GM23248 (cell line): Measurements from ENCODE around the gene CPN2. TPM values are rescaled to one million over a fixed set of nuclear protein-coding genes. Genes with fewer than 3 reads are reported as not detected.

ENCODE experiments used
- DNase-seq: peaks from one replicate; pipeline ENCODE4 v3.0.0-alpha.2; 2015
- H2AFZ ChIP-seq: fragments of 200-600 bp; sonication (generic); 2 replicates; pipeline ENCODE4 v1.6.1; 2016; ENCODE audit warnings: antibody characterized with exemption
- H3F3A ChIP-seq: fragments of 200-600 bp; sonication (generic); 2 replicates; pipeline ENCODE4 v1.6.1; 2016; ENCODE audit warnings: mild to moderate bottlenecking, antibody characterized with exemption, mixed run types; ENCODE audit not compliant: insufficient read depth
- H3K27ac ChIP-seq: fragments of 200-600 bp; sonication (generic); 2 replicates; pipeline ENCODE4 v1.5.1; 2016; ENCODE audit warnings: mild to moderate bottlenecking
- H3K27me3 ChIP-seq: fragments of 200-600 bp; sonication (generic); replicated peaks from 2 replicates; pipeline ENCODE4 v1.6.1; 2016; ENCODE audit warnings: mild to moderate bottlenecking; ENCODE audit not compliant: insufficient read depth
- H3K36me3 ChIP-seq: fragments of 200-600 bp; sonication (generic); 2 replicates; pipeline ENCODE4 v1.6.1; 2016; ENCODE audit warnings: low read depth, mild to moderate bottlenecking
- H3K4me1 ChIP-seq: fragments of 200-600 bp; sonication (generic); 2 replicates; pipeline ENCODE4 v1.6.1; 2016; ENCODE audit warnings: mild to moderate bottlenecking; ENCODE audit not compliant: insufficient read depth
- H3K4me2 ChIP-seq: fragments of 200-600 bp; sonication (generic); one replicate; pipeline ENCODE4 v1.6.1; 2016; ENCODE audit warnings: mild to moderate bottlenecking; ENCODE audit not compliant: unreplicated experiment
- H3K4me3 ChIP-seq: fragments of 200-600 bp; sonication (generic); 2 replicates; pipeline ENCODE4 v1.5.1; 2016; ENCODE audit warnings: mild to moderate bottlenecking
- H3K79me2 ChIP-seq: fragments of 200-600 bp; sonication (generic); 2 replicates; pipeline ENCODE4 v1.6.1; 2016; ENCODE audit warnings: mild to moderate bottlenecking; ENCODE audit not compliant: insufficient read depth
- H3K9ac ChIP-seq: fragments of 200-600 bp; sonication (generic); 2 replicates; pipeline ENCODE4 v1.6.1; 2016; ENCODE audit warnings: mild to moderate bottlenecking
- H3K9me2 ChIP-seq: fragments of 200-600 bp; sonication (generic); 2 replicates; pipeline ENCODE4 v1.6.1; 2016; ENCODE audit warnings: mixed run types, mild to moderate bottlenecking, moderate library complexity; ENCODE audit not compliant: insufficient read depth
- H3K9me3 ChIP-seq: fragments of 200-600 bp; sonication (generic); one replicate; pipeline ENCODE4 v1.6.1; 2017; ENCODE audit warnings: low read depth
- H4K20me1 ChIP-seq: fragments of 200-600 bp; sonication (generic); 2 replicates; pipeline ENCODE4 v1.6.0; 2016; ENCODE audit not compliant: insufficient read depth
- EZH2 ChIP-seq: fragments of 200-600 bp; sonication (generic); IDR thresholded peaks from 2 replicates; pipeline ENCODE4 v1.6.1; 2018; ENCODE audit warnings: antibody characterized with exemption, mild to moderate bottlenecking; ENCODE audit not compliant: insufficient read depth, poor library complexity, severe bottlenecking
- EZH2phosphoT487 ChIP-seq: fragments of 200-600 bp; sonication (generic); IDR thresholded peaks from 2 replicates; pipeline ENCODE4 v1.6.1; 2018; ENCODE audit warnings: antibody characterized with exemption, moderate library complexity, mild to moderate bottlenecking, low read depth; ENCODE audit not compliant: insufficient read depth
- WGBS, 2 experiments: methylation state at CpG; one replicate each; pipeline ENCODE4 v1.1.6; 2015 to 2017; ENCODE audit warnings: low lambda C conversion rate in 2 of 2, low coverage in 1 of 2; ENCODE audit errors: missing lambda C conversion rate in 2 of 2; 5-methylcytosine and 5-hydroxymethylcytosine counted together
- in situ Hi-C: fragments of 300-500 bp; cut with MboI; formaldehyde crosslinking; loops from 2 replicates; pipeline ENCODE4 v1.15.0; 2020
- polyA plus RNA-seq: library from polyadenylated mRNA; unstranded; fragments of >200 nt; fragmentation: Nextera tagmentation; extraction: Ambion mirVana; gene quantifications from 2 replicates; pipeline ENCODE4 v1.2.1, GENCODE V29; 2016
- total RNA-seq: library from RNA; depleted of rRNA; stranded (reverse); fragments of >200 nt; shearing (Covaris generic); gene quantifications from 2 replicates; pipeline ENCODE4 v1.2.3, GENCODE V29; 2014; rRNA removed

Gene CPN2
- total and polyA plus RNA-seq, 2 experiments from 2014 or later = not detected

- Histone ChIP-seq H3K27me3 (no peaks in the 10 kb centered on the region), H2AFZ (no peak overlapping the region), H4K20me1 (no peaks in the 10 kb centered on the region), H3K79me2 (no peaks in the 10 kb centered on the region), H3K27ac (no peak overlapping the region), H3K4me3 (no peak overlapping the region), H3F3A (no peaks in the 10 kb centered on the region), H3K9ac (no peak overlapping the region), H3K36me3 (no peaks in the 10 kb centered on the region), H3K4me2 (no peak overlapping the region), H3K4me1 (peaks cover 10% of the 10 kb centered on the region), H3K9me3 (no peaks in the 10 kb centered on the region), H3K9me2 (no peaks in the 10 kb centered on the region)
- in situ Hi-C loops = no loop called here
- no peak for DNase-seq
- 88 to 100% methylated on average over 3 of the region's 3 CpGs for WGBS, 2 experiments
- no peak for TF ChIP-seq EZH2
- TF ChIP-seq EZH2phosphoT487 = no peak
These were observed 58.8 kb downstream of the CPN2 start for GRCh38 chr3:194292331-194292730.

Other genes with a start within 250 kb of the CPN2 start
- gene HES1, start 215.2 kb downstream of the CPN2 start, total RNA-seq = 13.0 and 13.8 TPM in 2 replicates
- gene HES1, start 215.2 kb downstream of the CPN2 start, polyA plus RNA-seq = 8.8 and 10.3 TPM in 2 replicates
- 16.4 and 24.2 TPM in 2 replicates for gene LRRC15, start 18.4 kb upstream of the CPN2 start, total RNA-seq
- 20.9 and 21.2 TPM in 2 replicates for gene LRRC15, start 18.4 kb upstream of the CPN2 start, polyA plus RNA-seq
- gene GP5, start 47.9 kb upstream of the CPN2 start, total RNA-seq = 0.11 TPM in 1 of 2 replicates, not detected in the other
- not detected in 2 replicates for gene GP5, start 47.9 kb upstream of the CPN2 start, polyA plus RNA-seq
- 232 and 241 TPM in 2 replicates for gene ATP13A3, start 135.7 kb upstream of the CPN2 start, total RNA-seq
- gene ATP13A3, start 135.7 kb upstream of the CPN2 start, polyA plus RNA-seq = 22.3 and 23.7 TPM in 2 replicates